ENCODE data around the gene LEAP2.

DNA sequence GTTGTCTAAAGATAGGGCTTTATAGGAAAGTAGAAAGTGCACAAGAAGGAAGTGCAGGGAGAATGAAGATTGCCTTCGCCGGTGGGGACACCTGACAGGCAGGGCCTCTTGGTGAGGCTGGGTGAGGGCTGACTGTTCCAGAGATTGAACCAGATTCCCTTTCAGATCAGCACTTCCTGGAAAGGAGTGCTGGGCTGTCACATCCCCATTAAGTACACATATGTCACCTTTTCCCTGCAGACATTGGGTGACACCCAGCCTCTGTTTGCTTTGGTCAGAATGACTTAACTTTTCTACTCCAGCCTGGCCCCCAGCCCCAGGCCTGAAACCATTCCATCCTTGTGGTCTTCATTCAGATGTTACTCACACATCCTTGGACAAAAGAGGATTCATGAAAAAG, 35.6 kb upstream of the LEAP2 start:
- TF ChIP-seq, protein P1, sequence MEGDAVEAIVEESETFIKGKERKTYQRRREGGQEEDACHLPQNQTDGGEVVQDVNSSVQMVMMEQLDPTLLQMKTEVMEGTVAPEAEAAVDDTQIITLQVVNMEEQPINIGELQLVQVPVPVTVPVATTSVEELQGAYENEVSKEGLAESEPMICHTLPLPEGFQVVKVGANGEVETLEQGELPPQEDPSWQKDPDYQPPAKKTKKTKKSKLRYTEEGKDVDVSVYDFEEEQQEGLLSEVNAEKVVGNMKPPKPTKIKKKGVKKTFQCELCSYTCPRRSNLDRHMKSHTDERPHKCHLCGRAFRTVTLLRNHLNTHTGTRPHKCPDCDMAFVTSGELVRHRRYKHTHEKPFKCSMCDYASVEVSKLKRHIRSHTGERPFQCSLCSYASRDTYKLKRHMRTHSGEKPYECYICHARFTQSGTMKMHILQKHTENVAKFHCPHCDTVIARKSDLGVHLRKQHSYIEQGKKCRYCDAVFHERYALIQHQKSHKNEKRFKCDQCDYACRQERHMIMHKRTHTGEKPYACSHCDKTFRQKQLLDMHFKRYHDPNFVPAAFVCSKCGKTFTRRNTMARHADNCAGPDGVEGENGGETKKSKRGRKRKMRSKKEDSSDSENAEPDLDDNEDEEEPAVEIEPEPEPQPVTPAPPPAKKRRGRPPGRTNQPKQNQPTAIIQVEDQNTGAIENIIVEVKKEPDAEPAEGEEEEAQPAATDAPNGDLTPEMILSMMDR (IDR thresholded peaks at IDR 0.05): no peak
- TF ChIP-seq EZH2 (IDR thresholded peaks at IDR 0.05) (no peak), EZH2phosphoT487 (IDR thresholded peaks at IDR 0.05) (no peak)
